ENCODE measurements around the gene RMP24.
"Not testable (repeated sequence)": the region's sequence is repeated elsewhere in the genome, so short reads cannot be mapped to it uniquely, and the experiment has no call there.

The RMP24 gene

DNA sequence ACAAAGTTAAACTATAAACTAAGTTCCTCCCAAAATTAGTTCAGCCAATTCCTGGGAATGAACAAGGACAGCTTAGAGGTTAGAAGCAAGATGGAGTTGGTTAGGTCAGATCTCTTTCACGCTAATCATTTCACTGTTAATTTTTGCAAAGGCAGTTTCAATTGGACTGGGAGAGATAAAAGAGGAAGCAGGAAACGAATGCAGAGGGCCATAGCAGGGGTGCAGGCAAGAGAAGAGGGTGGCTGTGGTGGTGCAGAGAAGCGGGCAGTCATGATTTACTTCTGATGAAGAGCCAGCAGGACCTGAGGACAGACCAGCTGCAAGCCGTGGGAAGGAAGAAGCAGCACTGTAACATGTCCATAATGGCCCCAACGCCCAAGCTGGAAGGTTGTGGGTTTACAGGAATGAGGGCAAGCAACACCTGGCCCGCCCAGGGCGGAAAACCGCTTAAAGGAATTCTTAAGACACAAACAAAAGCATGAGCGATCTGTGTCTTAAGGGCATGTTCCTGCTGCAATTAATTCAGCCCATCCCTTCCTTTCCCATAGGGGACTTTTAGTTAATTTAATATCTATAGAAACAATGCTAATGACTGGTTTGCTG lies 4.1 kb upstream of the RMP24 start:
- no peak for DNase-seq (ENCODE audit: low read depth)

DNA sequence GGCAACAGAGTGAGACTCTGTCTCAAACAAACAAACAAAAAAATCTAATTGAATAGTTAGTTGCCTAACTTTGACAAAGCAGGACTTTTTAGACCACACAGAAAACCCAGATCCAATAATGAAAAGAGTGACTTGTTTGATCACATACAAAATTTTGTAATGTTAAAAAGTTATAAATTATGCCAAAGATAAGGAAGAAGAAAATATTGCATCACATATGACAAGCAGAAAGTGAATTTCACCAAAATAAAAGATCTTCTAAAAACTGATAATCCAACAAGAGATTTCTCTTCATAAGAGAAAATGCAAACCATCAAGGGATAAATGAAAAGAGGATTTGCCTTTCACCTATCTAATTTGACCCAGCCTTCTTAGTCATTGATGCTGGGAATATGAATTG lies 2.8 kb upstream of the RMP24 start:
- no peak for DNase-seq (ENCODE audit: low read depth)

DNA sequence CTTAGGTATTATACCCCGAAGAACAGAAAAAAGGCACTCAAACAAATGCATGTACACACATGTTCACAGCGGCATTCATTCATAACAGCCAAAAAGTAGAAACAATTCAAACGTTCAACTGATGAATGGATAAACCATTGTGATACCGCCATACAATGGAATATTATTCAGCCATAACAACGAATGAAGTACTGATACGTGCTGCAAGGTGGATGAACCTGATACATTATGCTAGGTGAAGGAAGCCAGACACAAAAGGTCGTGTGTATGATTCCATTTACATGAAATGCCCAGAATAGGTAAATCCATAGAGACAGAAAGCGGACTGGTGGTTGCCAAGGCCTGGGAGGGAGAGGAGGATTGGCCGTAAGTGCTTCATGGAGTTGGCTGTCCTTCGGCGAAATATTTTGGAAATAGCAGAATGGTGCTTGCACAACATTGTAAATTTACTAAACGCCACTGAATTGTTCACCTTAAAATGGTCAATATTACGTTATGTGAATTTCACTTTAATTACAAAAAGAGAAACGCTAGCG lies 750 bp upstream of the RMP24 start:
- DNase-seq (ENCODE audit: low read depth): no peak

DNA sequence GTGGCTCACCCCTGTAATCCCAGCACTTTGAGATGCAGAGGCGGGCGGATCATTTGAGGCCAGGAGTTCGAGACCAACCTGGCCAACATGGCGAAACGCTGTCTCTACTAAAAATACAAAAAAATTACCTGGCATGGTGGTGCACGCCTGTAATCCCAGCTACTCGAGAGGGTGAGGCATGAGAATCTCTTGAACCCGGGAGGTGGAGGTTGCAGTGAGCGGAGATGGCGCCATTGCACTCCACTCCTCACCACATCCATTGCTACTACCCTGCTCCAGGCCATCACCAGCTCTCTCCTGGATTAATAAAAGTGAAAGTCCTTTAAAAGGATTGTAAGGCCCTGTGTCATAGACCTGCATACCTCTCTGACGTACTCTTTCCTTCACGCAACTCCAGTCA lies 1.2 kb downstream of the RMP24 start:
- DNase-seq (ENCODE audit: low read depth): no peak

DNA sequence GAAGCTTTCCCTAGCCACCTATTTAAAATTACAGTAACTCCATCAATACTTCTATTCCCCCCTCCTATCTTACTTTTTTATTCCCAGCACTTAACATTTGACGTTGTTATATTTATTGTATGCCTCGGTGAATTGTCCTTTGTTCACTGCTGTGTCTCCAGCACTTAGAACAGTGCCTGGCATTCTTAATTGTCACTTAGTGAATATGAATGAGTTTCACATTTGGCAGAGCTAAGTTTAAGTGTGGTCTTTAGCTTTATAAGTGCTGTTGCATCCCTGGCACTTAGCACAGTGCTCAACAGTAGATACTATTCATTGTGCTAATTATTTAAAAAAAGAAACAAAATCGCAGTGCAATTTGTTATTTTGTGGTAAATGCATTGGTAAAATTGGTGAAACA lies 1.7 kb downstream of the RMP24 start:
- DNase-seq (ENCODE audit: low read depth): no peak

DNA sequence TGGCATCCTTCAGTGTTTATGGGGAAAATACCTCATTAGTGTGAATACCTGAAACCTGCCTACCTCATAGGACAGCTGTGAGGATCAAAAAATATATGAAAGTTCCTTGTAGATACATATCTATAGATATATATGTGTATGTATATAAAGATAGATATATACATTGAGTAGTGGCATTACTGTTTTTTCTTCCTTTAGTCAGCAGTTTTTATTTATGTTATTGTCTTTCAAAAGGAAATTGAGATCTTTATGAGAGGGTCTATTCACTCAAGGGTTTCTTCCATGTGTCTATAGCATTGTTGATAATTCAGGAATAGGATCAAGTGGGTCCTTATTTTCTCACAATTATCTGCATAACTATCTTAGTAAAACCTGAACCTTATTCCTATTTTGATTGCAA lies 6.6 kb downstream of the RMP24 start:
- DNase-seq (ENCODE audit: low read depth): no peak

DNA sequence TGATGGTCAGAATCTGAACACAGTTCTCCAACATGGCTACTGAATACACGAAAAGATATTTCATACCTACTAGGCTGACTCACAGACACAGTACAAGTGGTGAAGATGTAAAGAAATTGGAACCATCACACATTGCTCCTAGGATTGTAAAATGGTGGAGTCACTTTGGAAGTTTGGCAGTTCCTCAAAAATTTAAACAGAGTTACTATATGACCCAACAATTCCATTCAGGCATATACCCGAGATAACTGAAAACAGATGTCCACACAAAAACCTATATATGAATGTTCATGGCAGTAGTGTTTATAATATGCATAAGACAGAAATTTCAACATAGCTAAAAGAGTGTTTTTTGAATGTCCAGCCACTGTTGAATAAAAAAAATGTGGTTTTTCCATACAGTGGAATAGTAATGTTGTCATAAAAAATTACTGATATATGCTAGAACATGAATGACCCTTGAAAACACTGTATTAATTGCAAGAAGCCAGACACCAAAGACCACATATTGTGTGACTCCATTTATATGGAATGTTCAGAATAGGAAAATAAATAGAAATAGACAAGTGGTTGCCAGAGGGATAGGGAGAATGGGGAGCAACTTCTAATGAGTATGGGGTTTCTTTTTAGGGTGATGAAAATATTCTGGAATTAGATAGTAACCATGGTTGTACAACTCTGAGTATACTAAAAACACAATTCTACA lies 10.1 kb downstream of the RMP24 start:
- no peak for DNase-seq (ENCODE audit: low read depth)

DNA sequence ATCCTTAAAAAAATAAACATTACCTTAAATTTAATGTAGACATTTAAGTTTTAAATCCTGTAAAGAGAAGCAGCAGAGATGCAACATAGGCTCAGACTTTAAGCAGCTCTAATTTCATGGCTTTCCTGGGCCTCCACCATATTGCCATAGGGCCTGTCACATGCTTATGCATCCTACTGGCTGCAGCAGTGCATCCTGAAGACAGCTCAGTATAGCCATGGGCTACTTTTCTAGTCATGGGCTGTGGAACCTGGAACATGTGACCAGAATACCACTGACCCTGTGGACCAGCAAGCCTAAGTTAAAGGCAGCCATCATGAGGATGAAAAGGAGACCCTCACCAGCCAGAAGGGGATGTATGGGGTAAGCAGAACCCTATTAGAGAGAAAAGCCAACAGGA lies 10.7 kb downstream of the RMP24 start:
- no peak for DNase-seq (ENCODE audit: low read depth)

DNA sequence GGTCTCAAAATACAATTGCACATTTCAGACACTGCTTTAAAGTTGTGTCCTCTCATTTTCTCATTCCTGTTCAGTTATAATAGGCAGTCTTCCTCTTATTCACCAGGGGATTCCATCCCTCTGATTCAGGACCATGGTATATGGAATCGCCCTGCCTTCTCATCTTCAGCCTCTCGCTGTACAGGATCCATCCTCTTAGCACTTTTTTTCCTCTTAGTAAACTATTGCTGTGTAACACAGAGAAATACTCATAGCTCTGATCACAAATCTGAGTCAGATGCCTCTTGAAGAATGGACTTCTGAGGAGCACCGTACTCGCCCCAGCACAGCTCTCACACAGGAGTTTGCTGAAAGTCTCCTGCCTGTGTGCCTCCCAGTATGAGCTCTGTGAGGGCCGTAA lies 11.3 kb downstream of the RMP24 start:
- DNase-seq (ENCODE audit: low read depth): no peak

DNA sequence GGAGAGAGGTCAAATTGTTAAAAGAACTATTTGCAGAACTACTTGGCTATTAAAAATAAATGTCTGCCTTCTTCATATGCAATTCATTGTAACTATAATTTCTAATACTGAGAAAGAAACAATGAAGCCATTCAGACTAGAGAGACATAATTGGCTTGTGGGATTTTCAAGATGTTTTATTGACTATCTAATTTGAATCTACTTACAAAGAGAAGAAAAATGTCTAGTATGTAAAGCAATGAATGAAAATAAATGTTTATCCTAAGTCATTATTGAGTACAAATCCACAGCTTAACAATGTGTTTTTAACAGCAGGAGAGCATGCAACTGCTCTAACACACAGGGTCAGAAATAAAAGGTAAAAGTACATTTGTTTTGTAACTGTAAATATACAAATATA lies 19.2 kb downstream of the RMP24 start:
- DNase-seq (ENCODE audit: low read depth): no peak

DNA sequence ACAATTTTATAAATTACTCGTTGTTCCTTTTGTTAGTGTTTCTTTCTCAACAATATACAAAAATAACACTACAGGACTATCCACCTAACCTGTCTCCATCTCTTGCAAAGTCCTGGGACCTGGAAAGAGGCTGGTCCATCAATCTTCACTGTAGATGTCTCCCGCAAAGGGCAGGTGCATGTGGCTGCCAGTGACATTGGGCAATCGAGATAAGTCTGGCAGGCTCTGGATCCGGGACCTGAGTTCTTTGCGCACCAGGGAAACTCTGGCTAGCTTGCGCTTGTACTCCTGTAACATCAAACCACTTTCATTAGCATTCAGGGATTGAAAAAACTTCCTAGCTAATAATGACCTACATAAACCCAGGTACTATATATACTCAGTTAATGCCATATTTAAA lies 20.5 kb downstream of the RMP24 start:
- DNase-seq (ENCODE audit: low read depth): no peak

DNA sequence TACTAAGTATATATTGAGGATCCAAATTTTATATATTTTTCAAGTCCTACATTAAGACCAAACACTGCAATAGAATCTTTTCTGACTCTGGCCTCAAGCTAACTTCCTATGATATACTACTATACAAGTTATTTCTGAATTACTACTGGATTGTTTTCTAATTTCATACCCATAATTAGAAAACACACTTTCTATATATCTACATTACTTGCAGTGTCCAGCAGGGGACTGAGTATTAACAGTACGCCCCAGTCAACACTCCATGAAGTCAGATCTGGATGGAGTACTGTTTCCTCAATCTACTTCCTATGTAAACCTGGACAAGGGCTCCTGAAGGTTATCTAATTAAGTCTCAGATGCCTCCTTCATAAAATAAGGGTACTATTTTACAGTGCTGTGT lies 26.5 kb downstream of the RMP24 start:
- no peak for DNase-seq (ENCODE audit: low read depth)

DNA sequence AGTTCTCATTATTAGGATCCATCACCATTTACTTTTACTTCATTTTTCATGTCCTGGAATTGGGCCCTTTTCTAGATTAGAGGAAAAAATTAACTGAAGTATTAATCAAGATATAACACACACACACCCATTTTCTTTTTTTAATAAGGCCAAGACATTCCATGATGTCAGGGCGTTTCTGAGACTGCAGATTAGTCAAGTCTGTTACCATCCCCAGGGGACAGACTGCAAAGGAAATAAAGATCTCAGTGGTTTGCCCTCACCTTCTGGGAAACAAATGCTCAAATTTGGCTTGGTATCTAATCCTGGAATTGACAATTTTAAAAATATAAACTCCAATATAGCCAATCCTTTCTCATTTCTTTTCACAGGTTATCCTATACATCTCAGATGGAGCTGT lies 27.4 kb downstream of the RMP24 start:
- DNase-seq (ENCODE audit: low read depth): no peak

DNA sequence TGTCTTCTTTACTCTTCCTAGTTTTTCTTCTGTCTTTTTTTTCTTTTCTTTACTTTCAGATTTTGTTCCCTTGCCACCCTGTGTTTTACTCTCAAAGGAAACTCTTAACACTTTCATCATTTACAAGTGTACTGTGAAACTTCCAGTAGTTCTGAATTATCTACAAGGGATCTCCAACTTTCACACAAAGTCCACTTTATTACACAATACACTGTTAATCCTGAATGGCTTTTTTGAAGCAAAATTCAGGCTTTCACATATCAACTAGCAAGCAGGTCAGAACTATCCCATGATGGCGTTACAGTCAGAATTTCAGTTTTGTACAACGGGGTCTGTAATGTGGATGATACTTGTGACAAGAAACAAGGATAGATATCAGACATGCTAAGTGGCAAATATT lies 34.5 kb downstream of the RMP24 start:
- no peak for DNase-seq (ENCODE audit: low read depth)

DNA sequence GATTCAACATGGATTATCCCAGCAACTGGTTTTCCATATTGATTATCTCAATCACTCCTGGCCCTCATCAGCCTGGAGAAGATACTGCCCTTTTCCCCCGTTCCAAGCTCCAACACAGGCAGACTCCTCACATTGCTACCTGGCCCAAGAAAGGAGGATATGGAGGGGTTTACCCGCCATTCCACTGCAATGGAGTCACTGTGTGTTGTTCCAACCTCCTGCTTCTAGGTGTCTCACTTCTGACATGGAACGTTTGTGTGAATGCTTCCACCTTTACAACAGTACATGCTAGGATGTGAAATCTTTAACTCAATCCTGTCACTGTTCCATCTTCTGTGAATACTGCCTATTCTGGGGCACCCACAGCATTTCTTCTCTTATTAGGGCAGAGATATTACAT lies 36.7 kb downstream of the RMP24 start:
- no peak for DNase-seq (ENCODE audit: low read depth)

DNA sequence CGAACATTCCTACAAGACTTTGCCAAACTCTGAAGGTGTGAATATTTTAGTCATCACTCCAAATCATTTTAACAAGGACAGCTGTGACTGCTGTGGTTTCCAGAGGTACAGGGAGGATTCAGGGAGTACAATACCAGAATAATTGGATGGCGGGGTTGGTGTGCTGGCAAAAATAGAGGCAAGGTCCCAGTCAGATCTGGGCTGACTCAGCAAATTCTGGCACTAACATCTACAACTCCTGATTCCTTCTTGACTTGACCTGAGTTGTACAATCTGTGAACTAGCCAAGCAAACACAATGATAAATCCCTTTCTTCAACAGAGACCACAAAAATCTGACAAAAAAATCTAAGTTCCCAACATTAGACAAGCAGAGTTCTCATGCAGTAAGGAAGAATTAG lies 40.4 kb downstream of the RMP24 start:
- DNase-seq (ENCODE audit: low read depth): no peak

DNA sequence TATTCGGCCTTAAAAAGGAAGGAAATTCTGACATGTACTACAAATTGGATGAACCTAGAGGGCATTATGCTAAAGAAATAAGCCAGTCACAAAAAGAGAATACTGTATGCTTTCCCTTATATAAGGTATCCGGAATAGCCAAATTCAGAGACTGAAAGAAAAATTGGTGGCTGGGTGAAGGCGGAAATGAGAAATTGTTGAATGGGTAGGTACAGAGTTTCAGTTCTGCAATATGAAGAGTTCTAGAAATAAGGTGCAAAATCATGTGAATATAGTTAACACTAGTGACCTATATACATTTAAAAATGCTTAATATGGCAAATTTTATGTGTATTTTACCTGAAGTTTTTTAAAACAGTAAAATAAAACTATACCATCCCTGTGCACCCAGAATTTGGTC lies 43.1 kb downstream of the RMP24 start:
- no peak for DNase-seq (ENCODE audit: low read depth)

DNA sequence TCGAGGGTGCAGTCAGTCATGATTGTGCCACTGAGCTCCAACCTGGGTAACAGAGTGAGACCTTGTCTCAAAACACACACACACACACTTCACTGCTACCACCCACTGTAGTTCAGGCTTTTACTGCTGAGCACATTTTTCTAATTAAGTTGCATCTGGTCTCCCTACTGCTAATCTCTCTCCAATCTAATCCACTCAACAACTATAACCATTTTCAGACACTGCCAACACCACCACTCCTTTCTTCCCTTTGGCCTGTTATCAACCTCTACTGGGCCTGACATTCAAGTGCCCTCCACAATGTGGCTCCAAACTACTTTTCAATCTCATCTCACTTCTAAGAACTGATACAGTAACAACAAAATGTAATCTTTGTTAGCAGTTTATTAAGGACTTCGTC lies 44.8 kb downstream of the RMP24 start:
- no peak for DNase-seq (ENCODE audit: low read depth)

DNA sequence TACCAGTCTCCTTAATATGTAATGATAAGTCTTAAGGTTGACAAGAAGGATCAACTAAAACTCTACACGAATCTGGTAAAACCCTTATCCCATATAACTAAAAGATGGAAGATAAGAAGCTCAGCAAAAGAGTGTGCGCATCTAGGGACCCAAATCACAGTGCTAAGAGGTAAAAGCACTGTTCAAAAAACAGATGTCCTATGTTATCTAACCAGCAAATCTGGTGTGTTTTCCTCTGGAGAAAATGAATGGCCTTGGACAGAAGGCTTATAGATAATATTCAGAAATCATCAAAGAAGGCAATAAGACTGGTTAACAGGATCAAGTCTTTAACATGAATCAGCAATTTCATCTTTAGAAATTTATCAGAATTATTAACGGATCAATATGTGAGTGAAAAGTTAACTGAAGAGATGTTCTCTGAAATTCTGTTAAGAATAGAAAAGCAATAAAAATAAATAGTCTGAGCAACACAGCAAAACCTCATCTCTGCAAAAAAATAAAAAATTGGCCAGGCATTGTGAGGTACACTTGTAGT lies 47.8 kb downstream of the RMP24 start:
- DNase-seq (ENCODE audit: low read depth): no peak

DNA sequence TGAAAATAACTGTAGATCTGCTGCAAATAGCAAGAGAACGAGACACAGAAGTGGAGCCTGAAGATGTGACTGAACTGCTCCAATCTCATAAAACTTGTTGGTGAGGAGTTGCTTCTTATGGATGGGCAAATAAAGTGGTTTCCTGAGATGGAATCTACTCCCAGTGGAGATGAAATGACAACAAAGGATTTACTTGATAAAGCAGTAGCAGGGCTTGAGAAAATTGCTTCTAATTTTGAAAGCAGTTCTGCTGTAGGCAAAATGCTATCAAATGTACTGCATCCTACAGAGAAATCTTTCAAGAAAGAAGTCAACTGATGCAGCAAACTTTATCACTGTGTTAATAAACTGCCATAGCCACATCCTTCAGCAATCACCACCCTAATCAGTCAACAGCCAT lies 50.9 kb downstream of the RMP24 start:
- DNase-seq (ENCODE audit: low read depth): no peak

DNA sequence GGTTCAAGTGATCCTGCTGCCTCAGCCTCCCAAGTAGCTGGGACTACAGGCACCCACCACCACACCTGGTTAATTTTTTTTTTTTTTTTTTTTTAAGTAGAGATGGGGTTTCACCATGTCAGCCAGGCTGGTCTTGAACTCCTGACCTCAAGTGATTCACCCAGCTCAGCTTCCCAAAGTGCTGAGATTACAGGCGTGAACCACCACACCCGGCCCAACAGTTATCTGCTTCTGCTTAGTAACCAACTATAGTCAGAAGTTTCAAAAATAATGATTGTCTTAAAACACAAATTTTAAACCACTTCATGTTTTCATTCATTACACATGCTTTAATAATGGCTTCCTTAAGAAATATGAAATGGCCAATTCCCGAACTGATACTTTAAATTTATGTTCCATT lies 51.8 kb downstream of the RMP24 start:
- not testable (repeated sequence) for DNase-seq (ENCODE audit: low read depth)

DNA sequence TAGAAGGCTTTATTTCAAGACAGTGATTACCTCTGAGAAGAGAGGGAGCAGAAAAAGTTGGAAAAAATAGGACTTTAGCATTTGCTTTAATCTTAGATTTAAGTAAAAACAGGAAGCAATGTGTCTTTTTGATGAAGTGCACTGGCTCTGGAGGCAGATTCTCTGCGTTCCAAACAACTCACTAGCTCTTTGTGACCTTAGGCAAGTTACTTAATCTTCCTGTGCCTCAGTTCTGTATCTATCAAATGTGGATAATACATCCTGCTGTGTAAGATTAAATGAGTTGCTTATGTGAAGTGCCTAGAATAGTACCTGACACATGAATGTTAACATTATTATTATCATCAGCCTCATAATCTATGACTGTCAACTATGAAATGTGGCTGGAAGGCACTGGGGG lies 52.5 kb downstream of the RMP24 start:
- DNase-seq (ENCODE audit: low read depth): no peak

DNA sequence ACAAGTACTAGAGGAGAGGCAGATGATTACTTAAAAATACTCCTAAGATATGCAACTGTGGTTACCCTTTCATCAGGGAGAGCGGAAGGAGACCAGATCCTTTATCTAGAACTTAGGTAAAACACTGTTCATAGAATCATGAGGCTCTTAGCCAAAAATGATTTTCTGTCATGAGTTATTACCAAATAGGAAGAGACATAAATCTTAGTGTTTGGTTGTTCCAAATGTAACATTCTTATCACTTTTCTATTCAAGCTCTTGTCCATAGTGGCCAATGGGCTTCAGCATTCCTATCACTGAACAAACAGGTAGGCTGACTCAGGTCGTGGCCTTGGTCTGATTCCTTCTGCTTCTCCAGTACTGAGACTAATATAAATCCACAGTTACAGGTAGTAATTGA lies 56.4 kb downstream of the RMP24 start:
- no peak for DNase-seq (ENCODE audit: low read depth)
